GM19397 (cell line): Measurements from ENCODE around the gene ANKRD11.
"Not testable (repeated sequence)": the region's sequence is repeated elsewhere in the genome, so short reads cannot be mapped to it uniquely, and the experiment has no call there.

Experiments
- ATAC-seq: cut with Tn5 transposase; IDR thresholded peaks from one replicate; pipeline ENCODE4 v1.9.1; 2021; ENCODE audit warnings: mild to moderate bottlenecking, moderate library complexity; ENCODE audit not compliant: unreplicated experiment

ANKRD11 gene

DNA sequence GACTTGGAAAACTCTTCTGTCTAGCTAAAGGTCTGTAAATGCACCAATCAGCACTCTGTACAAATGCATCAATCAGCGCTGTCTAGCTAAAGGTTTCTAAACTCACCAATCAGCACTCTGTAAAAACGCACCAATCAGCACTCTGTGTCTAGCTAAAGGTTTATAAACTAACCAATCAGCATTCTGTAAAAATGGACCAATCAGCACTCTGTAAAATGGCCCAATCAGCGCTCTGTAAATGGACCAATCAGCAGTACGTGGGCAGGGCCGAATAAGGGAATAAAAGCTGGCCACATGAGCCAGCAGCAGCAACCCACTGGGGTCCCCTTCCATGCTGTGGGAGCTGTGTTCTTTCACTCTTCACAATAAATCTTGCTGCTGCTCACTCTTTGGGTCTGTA lies 55.3 kb downstream of the ANKRD11 start:
- ATAC-seq, result not testable (repeated sequence)

DNA sequence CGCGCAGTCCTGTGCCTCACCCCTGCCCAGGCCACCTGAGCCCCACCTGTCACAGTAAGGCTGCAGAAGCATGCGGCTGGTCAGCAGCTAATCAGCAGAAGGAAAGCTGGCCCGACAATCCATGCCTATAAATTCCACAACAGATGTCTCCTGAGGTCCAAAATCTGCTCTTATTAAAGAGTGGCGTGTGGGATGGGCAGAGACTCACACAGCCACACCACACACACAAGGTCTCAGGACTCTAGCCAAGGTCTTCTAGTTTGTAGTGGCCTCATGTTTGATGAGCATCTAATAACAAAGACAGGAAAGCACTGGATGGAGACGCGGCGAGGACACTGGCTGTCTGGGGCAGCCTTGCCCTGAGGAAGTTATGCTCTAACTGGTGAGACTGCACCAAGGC lies 55.9 kb downstream of the ANKRD11 start:
- ATAC-seq, result no peak

DNA sequence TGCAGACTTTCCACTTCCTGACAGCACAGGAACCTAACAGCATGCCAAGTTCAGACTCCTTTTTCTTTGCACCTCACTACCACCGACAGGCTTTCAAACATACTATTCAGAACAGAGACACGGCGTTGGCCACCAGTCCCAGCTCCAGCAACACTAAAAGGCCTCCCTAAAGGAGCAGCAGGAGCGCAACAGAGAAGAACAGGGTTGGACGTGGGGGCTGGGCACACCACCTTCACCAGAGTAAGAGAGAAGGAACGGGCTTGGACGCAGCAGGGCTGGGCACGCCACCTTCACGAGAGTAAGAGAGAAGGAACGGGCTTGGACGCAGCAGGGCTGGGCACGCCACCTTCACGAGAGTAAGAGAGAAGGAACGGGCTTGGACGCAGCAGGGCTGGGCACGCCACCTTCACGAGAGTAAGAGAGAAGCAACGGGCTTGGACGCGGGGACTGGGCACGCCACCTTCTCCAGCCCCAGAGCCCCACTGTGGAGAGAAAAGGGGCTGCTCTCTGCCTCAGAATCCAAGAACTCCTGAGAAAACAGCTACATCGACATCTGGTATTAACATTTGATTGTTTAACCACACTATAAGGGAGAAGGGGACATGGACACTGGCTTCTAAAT lies 56.9 kb downstream of the ANKRD11 start:
- not testable (repeated sequence) for ATAC-seq

DNA sequence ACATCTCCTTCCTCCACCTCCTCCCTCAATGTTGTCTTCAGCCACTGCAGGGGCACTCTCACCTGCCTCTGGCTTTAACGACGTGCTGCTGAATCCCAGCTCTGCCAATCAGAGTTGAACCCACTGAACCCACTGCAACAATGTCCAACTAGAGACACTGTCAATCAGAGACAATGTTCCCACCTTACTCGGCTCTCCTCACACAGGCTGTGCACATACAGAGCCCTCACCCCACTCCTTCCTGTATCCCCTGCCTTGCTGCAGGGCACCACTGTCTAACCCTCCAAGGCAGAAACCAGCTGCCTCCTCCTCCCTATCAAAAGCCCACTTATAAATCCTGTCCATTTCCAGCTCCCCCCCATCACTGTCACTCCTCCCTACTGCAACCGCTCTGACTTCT lies 58.7 kb downstream of the ANKRD11 start:
- ATAC-seq, result no peak

DNA sequence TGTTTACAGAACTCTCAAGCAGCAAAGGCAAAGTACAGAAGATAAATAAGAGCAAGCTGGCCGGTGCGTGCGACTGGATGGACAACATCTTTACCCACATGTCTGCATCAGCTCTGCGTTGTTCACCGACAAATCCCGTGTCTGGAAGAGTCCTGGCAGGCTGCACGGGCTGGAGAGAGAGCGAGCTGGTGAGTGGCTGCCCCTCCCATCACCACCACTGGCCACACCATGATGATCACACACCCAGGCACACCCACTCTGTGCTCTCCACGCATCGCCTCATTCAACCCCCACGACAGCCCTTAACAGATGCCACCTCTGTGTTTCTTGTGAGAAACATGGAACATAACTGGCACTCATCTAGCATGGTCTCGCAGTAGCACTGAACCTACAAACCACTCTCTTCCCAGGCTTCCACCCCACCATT lies 59.2 kb downstream of the ANKRD11 start:
- no peak for ATAC-seq

DNA sequence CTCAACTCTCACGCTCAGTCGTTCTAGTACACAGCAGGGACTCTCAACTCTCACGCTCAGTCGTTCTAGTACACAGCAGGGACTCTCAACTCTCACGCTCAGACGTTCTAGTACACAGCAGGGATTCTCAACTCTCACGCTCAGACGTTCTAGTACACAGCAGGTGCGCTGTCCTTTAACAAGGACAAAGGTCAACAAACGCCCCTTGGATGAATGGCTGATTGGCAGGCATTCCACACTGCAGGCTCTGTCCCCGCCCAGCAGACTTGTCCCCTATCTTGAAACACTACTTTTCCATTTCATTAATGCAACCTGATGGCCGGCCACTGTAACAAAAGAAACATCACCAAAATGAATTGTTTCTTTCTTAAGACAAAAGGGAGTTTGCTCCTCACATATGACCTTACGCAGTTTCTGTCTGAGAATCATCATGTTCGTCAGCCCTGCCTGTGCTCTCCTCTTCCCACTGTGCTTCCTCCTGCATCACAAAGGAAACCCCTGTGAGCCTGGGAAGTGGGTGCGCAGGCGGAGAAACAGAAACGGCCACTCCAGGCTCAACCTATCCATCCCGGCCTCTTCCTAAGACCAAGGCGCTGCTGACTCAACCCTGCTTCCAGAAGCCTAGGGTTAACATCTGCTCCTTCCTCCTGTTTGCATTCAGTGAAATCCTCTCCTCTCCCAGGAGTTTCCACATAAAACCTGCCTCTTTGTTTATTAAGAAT lies 59.8 kb downstream of the ANKRD11 start:
- ATAC-seq, result no peak

DNA sequence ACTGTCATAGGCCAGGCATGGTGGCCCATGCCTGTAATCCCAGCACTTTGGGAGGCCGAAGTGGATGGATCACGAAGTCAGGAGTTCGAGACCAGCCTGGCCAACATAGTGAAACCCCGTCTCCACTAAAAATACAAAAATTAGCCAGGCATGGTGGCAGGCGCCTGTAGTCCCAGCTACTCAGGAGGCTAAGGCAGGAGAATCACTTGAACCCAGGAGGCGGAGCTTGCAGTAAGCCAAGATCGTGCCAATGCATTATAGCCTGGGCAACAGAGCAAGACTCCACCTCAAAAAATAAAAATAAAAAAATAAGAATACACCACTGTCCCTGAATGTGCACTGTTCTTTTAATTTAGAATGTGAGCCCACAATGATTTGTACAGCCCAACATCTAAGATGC lies 61.8 kb downstream of the ANKRD11 start:
- not testable (repeated sequence) for ATAC-seq

DNA sequence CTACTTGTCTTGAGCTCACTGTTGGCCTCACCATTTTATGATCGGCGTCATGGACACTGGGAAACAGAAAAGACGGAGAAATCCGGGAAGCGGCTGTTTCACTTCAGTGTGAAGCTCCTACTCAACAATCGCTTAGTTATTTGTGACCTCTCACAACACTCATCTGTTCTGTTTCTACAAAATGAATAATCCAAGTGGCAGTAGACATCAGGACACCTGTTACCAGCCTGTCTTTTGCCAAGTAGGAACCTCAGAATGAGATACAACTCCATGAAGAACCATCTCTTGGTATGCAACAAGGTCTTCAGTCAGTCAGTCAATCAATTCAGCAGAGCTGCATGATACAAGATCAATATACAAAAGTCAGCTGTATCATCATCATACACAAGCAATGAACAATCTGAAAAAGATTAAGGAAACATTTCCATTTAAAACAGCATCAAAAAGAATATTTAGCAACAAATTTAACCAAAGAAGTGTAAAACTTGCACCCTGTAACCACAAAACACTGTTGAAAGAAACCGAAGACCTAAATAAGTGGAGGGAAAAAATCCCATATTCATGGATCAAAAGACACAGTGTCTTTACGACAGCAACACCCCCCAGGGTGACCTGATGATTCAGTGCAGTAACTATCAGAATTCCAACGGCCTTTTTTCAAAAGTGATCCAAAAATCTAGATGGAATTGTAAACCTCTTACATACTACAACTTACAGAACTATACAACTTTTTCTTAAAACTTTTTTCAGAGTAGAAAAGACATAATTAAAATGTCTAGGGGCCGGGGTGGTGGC lies 63.4 kb downstream of the ANKRD11 start:
- ATAC-seq, result no peak

DNA sequence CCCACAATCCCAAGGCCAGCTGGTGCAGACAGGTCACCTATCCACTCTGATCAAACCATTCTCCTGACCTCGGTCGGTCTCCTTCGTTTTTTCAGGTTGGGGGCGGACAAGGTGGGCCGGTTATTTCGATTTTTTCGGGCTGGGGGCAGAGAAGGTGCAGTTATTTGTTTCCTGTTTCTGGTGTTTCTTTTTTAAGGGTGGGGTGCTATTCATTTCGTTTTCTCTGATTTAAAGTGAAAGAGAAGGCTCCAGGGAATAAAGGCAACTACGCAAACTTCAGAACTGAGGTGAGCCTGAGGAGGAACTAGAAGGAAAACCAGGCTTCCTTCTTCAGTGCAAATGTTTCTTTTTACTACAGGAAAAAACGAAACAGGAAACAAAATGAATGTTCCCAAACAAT lies 64.8 kb downstream of the ANKRD11 start:
- no peak for ATAC-seq

DNA sequence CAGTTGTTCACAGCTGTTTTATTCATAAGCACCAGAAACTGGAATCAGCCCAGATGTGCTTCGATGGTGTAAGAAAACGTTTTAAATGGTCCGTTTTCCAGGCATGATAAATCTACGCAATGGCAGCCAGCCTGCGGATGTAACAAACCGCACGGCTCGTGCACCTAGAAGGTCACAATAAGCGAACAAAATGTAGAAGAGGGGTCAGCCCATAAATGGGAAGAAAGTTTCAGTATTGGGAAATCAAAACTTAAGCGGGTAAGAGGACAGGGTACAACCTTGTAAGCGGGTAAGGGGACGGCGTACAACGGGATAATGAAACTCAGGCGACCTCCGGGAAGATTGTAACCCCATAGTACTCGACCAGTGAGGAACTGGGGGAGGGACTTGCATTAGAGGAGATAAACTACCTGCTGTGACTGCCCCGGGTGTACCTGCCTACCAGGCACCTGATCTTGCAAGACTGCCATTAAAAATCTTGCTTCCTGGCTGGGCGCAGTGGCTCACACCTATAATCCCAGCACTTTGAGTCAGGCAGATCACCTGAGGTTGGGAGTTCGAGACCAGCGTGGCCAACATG lies 66.6 kb downstream of the ANKRD11 start:
- no peak for ATAC-seq

DNA sequence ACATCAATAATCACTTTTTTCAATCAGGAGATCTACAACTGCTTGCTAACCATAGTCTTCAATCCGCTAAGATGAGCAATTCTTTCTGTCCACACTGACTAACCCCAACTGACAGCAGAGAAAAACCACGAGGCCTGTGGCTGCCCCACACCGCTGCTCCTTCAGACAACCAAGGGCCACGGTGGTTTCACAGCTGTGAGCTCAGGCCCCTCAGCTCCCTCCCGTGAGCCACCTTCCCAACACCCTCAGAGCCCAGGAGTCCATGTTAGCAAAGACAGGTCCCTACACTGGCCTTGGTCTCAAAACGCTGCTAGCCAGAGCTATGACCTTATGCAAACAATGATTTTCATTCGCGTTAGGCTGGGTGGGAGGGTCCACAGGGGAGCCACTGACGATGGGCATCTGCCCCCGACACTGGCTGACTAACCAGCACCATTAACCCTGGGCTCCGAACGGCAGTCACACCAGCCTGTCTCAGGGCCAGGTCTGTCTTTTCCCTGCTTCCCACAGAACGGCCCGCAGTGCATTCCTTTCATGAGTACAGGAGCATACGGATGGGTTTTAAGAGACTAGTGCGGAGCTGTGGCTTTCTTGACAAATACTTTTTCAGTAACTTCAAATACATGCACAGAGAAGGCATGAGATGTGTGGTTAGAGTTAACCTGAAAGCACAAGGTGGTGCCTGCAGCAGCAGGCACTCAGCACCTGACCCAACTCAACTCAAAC lies 67.3 kb downstream of the ANKRD11 start:
- ATAC-seq, result no peak

DNA sequence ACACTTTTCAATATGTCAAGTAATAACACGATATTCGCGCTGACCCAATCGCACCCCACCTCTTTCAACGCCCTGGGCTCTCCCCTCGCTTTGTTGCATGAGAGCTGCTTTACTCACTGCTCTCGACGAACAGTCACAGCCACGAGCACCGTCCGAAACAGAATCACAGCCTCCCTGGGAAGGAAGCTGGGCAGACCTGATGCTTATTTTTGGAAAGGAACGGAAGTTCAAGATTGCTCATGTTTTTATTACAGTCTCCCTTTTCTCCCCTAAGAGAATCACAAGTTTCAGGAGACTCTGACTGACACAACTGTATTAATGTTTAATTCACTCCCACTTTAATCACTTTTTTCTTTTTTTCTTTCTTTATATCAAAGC lies 67.8 kb downstream of the ANKRD11 start:
- no peak for ATAC-seq

DNA sequence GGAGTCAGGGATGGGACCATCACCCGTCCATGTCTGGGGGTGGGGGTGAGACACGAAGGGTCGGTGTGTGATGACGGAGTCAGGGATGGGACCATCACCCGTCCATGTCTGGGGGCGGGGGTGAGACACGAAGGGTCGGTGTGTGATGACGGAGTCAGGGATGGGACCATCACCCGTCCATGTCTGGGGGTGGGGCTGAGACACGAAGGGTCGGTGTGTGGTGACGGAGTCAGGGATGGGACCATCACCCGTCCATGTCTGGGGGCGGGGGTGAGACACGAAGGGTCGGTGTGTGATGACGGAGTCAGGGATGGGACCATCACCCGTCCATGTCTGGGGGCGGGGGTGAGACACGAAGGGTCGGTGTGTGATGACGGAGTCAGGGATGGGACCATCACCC lies 69.1 kb downstream of the ANKRD11 start:
- not testable (repeated sequence) for ATAC-seq

DNA sequence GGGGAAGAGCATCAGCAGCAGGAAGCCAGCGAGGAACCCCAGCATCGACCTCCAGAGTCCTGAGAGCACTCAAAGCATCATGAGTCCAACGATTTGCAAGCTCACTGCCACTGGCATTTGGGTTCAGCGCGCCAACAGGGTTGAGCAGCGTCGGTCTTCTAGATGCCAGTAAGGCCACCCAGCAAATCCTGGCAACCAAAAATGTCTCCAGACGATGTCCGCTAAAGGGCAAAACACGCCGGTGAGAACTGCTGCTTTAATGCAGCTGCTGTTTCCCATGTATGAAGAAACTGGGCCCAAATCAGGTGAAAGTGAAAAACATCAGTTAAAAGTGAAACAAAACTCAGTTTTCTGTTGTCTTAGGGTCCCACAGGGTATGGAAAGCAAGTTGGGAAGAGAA lies 70.2 kb downstream of the ANKRD11 start:
- ATAC-seq, result no peak

DNA sequence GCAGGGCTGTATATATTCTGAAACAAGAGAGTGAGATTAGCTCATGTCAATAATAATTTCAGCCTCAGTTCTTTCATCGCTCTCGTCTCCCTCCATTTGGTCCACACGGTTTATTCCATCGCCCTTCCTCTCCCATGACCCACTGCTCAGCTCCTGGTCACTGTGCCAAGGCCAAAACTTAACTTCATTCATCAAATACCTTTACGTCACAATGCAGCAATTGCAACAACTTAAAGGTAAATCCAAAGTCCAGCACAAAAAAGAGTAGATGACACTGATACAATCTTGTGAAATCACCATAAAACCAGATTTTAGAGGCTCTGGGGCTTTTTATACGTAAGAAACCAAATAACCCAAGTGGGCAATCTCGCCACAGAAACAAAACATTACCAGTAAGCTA lies 72.0 kb downstream of the ANKRD11 start:
- ATAC-seq, result no peak

DNA sequence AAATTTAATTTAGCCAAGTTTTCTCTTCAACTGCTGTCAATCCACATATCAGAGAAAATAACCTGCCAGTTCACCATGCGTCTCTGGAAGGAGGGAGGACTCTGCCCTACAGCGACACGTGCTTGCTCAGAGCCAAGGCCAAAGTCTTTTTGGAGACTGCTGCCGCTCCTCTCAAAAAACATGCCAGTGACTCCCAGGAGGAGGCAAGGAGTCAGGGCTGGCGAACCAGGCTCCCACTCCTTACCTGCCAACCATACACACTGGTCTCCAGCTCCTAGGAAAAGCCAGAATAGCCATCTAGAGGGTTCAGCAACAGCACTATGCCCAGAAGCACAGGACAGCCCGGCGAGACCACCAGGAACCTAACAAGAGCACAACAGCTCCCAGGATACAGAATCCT lies 73.0 kb downstream of the ANKRD11 start:
- no peak for ATAC-seq

DNA sequence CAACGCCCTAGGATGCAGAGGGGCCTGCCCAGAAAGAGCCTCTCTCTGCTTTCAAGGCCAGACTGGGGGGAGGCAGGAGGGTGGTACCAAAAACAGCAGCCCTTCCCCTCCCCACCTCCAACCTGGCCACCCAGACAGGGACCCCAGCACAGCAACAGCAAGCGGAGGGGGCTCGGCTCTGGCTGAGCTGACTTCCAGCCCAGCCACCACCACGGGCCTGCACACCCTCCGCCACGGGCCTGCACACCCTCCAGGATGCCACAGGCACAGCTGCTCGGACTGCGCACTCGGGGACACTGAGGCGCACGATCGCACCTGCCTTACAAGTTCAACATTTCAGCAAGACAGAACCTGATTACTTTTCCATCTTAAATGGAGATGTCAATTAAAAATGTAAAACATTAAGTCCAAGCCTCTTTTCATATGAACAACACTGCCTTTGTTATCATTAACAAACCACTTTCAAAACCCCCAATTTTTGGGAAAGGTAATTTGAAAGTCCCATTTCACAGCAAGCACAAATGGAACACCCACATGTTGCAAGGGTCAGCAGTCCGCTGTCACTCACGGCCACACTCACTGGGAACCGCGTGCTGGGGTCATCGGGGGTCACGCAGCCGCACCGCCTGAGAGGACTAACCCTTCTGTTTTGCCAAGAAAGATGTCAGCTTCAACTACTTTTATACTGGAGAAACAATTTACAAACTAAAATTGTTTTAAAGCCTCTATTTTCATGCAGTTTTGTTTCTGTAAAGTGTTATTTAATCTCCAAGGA lies 76.4 kb downstream of the ANKRD11 start:
- no peak for ATAC-seq

DNA sequence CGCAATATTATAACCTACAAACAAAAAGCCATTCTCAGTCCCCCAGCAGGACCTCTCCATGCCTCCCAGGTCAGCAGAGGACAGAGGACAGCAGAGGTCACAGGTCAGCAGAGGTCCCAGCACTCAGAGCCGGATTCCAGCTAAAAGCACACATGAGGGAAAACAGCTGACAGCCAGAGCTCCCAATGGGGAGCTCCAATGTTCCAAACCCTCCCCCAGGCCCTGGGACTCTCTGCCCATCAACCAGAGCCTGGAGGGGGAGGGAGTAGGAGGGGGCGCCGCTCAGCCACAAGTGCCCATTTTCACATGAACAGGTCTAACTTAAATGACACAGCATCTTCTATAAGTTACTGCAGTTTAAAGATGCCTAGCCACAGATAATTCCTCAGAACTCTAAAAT lies 77.5 kb downstream of the ANKRD11 start:
- no peak for ATAC-seq

DNA sequence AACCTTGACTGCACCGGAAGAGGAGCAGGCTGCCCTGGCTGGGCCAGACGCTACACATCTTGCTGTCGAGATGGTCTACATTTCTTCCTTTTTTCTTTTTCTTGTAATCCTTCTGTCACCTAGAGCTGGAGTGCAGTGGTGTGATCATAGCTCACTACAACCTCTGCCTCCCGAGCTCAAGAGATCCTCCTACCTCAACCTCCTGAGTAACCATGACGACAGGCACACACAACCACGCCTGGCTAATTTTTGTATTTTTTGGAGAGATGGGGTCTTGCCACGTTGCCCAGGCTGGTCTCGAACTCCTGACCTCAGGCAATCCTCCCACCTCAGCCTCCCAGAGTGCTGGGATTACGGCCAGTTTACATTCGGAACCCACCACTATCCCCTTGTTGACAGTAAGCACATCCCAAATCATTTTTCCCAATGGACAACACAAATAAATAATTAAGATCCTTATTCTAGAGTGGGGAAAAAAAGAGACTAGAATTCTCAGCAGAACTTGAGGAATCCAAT lies 79.0 kb downstream of the ANKRD11 start:
- no peak for ATAC-seq

DNA sequence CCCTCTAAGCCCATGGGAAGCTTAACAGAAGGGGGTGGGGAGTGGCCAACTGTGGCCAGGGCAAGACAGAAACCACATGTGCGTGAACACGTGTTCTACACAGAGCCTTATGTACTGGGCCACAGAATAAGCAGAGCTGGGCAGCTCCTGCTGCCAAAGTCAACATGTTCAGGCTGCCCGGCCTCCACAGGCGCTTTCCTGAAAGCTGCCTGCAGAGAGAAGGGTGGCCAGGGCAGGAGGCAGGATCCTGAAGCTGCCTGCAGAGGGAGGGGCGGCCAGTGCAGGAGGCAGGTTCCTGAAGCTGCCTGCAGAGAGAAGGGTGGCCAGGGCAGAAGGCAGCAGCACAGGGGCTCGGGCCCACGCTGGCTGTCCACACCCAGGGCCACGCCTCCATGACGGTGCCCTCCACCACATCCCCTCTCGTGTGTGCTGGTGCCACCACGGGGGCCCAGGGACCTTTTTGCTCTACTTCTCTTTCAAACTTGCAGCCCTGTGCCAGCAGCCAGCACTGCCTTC lies 79.5 kb downstream of the ANKRD11 start:
- ATAC-seq, result no peak
